GM12872 (cell line): ENCODE results near the gene SLX4IP.
A peak's percentile ranks its signal among the peaks of the same experiment; 100 is the strongest.

ENCODE experiments used
- CTCF ChIP-seq: IDR thresholded peaks from 3 replicates; pipeline ENCODE4 v1.5.1; 2011; ENCODE audit warnings: low read depth, mild to moderate bottlenecking, low read length, moderate library complexity; ENCODE audit not compliant: insufficient read depth

The SLX4IP gene

GRCh38 chr20:10543480-10543879 lies 108.4 kb downstream of the SLX4IP start:
- TF ChIP-seq CTCF: no peak

DNA sequence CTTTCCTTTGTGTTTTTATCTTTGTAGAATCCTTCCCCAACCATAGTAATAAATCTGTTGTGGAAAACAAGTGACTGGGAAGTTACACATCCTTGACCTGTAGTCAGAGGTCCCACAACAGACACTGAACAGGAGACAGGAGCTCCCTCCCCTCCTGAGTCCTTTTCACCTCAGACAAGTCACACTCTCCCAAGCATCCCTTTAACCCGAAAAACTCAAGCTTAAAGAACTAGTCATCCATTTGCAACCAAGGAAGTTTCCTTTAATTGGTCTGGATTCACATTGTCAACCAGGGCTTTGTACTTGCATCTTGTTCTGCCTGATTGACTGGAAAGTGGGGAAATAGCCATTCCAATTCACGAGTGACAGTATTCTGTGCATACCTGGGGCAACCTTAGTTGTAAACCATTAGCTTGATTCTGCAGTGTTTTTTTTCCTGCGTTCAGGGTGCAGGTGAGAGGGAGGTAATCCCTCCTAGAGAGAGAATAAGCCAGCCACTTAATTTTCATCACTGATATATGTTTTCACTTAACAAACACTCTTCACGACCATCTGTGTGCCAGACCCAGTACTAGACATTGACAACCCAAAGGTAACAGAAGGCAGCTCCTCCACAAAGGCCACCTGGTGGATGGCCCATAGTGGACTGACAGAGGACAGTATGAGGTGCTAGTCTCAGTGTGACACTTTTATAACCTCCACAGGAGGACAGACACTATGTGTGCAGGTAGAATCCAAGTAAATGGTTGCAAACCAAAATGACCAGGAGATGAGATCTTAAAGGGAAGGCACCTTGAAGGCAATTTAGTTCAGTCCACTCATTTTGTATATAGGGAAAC lies 112.4 kb downstream of the SLX4IP start:
- no peak for TF ChIP-seq CTCF

GRCh38 chr20:10549511-10549910 lies 114.4 kb downstream of the SLX4IP start:
- TF ChIP-seq CTCF: no peak

DNA sequence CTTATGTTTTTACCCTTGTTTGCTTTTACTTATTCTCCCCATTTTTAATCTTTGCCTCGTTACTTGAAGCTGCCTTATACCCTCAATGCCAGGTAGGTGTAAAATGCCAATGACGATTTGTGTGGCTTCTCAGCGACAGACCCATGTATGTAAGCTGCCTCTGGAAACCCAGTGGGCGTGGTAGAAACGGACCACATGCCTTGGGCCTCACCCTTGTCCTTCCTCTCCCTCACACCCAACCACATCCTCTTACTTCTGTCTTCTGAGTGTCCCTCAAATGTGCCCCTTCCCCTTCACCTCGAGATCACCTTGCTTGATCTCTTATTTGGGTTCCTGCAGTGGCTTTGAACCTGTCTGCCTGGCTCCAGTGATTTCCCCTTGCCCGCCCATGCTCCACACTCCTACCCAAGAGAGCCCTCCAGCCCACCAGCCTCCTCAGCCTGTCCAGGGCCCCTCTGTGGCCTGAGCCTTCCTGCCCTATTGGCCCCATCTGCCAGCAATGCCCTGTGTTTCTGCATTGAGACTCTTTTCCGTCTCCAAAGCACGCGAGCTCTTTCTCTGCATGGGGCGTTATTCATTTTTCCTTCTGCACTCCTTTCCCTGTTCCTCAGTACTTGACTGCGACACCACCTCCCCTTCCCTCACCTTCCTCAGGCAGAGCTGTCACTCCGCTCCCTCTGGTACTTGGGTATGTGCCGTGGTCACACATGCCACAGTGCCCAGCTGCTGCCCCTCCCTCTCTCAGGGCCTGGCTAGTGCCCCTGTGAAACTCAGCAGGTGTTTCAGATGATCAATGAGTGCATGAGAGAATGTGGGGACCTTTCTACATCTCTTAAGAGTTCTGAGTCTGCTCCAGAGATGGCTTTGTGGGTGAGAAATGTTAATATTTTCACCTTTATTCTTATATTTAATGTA lies 115.4 kb downstream of the SLX4IP start:
- TF ChIP-seq CTCF: no peak

- no peak for TF ChIP-seq CTCF
Observed at GRCh38 chr20:10551732-10552724, 116.9 kb downstream of the SLX4IP start.

- peak; percentile 73 for TF ChIP-seq CTCF
Observed at GRCh38 chr20:10553326-10553984, 118.3 kb downstream of the SLX4IP start.
